ENCODE measurements around the gene RAB44. TPM values are rescaled to one million over a fixed set of nuclear protein-coding genes. Genes with fewer than 3 reads are reported as not detected.

RAB44 gene
- total RNA-seq, 1 experiment from 2014 or later, result 0.11 TPM

Other genes with a start within 250 kb of the RAB44 start
- 13.3 to 15.4 TPM (median 14.7 TPM) in 3 replicates for gene STK38, start 150.3 kb upstream of the RAB44 start, total RNA-seq (2021)
- 554 to 645 TPM (median 644 TPM) in 3 replicates for gene SRSF3, start 103.5 kb upstream of the RAB44 start, total RNA-seq (2021)
- 35.9 to 75.1 TPM (median 38.1 TPM) in 3 replicates for gene CDKN1A, start 19.1 kb upstream of the RAB44 start, total RNA-seq (2021)
- gene CPNE5, start 141.6 kb downstream of the RAB44 start, total RNA-seq (2021), result 0.44 to 0.71 TPM (median 0.48 TPM) in 3 replicates
- 64.2 to 69.8 TPM (median 66.6 TPM) in 3 replicates for gene PPIL1, start 177.0 kb downstream of the RAB44 start, total RNA-seq (2021)
- 13.2 to 15.6 TPM (median 15.0 TPM) in 3 replicates for gene C6orf89, start 188.1 kb downstream of the RAB44 start, total RNA-seq (2021)

All from WTC11 (cell line).